Esophagus squamous epithelium (tissue), 4 donors: ENCODE measurements around the gene ICA1.

Experiments
- POLR2A ChIP-seq, 4 donors: fragments of 450-650 bp; IDR thresholded peaks; one replicate each; pipeline ENCODE4 v1.6.1; 2017; ENCODE audit warnings: antibody characterized with exemption in 4 of 4, mild to moderate bottlenecking in 4 of 4, moderate library complexity in 3 of 4
- TF ChIP-seq, protein P1 (sequence below), 6 experiments: fragments of 450-650 bp in 4 of 6; fragments of 200-600 bp in 2 of 6; sonication (generic) in 2 of 6; IDR thresholded peaks; one replicate each; pipeline ENCODE4 v1.5.1; 2016 to 2019; ENCODE audit warnings: antibody characterized with exemption in 6 of 6, mild to moderate bottlenecking in 4 of 6, moderate library complexity in 4 of 6

DNA sequence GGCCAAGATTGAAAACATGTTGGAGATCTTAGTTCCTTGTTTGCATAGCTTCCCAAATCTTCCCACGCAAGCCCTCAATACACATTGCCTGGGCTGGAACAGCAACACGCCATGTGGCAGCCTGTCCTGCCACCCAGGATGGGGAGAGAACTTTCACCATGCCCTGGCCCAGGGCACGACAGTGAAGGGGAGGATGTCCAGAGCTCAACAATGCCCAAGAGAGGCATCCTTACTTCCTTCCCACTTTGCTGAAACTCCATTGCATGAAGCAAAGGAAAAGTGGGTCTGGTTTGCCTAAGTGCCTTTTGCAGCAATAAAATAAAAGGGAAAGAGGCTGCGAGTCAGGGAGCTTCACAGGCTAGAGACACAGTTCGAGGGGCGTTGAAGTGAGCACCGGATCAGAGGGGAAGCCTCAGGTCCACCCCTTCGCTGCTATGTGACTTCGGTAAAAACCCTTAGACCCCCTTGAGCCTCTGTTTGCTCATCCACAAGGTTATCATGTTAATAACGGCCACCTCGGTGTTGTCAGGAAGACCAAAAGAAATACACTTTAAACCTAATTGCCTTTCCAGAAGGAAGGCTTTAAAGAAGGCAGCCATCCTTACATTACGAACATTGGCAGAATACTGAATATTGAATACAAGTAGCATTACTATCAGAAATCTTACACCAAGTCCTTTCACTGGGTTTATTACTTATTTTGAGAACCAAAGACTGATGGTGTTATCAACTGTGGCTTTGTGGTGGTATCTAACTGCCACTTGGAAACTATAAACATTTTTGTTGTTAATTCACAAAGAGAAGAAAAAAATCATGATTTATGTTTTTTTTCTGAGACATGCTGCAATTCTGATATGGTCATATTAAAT is 133.3 kb downstream of the ICA1 start:
- TF ChIP-seq, protein P1, sequence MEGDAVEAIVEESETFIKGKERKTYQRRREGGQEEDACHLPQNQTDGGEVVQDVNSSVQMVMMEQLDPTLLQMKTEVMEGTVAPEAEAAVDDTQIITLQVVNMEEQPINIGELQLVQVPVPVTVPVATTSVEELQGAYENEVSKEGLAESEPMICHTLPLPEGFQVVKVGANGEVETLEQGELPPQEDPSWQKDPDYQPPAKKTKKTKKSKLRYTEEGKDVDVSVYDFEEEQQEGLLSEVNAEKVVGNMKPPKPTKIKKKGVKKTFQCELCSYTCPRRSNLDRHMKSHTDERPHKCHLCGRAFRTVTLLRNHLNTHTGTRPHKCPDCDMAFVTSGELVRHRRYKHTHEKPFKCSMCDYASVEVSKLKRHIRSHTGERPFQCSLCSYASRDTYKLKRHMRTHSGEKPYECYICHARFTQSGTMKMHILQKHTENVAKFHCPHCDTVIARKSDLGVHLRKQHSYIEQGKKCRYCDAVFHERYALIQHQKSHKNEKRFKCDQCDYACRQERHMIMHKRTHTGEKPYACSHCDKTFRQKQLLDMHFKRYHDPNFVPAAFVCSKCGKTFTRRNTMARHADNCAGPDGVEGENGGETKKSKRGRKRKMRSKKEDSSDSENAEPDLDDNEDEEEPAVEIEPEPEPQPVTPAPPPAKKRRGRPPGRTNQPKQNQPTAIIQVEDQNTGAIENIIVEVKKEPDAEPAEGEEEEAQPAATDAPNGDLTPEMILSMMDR (IDR thresholded peaks at IDR 0.05): no peak
- TF ChIP-seq POLR2A (IDR thresholded peaks at IDR 0.05): no peak
